Right lobe of liver (tissue), 4 donors: ENCODE measurements around the gene AARS1.
"Not testable (repeated sequence)": the region's sequence is repeated elsewhere in the genome, so short reads cannot be mapped to it uniquely, and the experiment has no call there.

Source experiments
- POLR2A ChIP-seq: fragments of 450-650 bp; IDR thresholded peaks from one replicate; pipeline ENCODE4 v1.6.1; 2017; ENCODE audit warnings: antibody characterized with exemption, mild to moderate bottlenecking
- TF ChIP-seq, protein P1 (sequence below), 4 donors: fragments of 200-600 bp in 3 of 4; fragments of 450-650 bp in 1 of 4; IDR thresholded peaks; one replicate each; pipeline versions ENCODE4 v1.5.1 to v1.8.0; 2016 to 2022; ENCODE audit warnings: antibody characterized with exemption in 4 of 4, mild to moderate bottlenecking in 2 of 4
- donor health status: DM: no; HTN: no; CAD: no.
- donor health status: DM: no; HTN: no; CAD: no.
- donor health status: DM: no; HTN: yes; CAD: no.

DNA sequence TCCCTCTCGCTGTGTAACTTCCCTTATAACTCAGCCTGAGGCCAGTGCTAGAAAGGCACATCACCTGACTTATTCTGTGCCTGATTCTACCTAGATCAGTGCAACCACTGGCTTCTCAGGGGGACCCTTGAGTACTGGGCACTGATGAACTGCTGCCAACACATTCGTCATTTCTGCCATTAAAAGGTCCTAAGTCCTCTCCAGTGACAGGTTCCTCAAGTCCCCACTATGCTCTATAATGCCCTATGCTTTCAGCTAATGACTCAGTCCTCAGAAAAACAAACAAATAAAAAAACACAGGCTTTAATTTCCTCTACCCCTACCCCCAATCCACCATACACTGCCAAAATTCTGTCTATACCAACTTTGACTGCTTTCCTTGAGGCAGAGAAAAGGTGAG, 66.1 kb downstream of the AARS1 start:
- TF ChIP-seq POLR2A = not testable (repeated sequence)
- TF ChIP-seq, protein P1, sequence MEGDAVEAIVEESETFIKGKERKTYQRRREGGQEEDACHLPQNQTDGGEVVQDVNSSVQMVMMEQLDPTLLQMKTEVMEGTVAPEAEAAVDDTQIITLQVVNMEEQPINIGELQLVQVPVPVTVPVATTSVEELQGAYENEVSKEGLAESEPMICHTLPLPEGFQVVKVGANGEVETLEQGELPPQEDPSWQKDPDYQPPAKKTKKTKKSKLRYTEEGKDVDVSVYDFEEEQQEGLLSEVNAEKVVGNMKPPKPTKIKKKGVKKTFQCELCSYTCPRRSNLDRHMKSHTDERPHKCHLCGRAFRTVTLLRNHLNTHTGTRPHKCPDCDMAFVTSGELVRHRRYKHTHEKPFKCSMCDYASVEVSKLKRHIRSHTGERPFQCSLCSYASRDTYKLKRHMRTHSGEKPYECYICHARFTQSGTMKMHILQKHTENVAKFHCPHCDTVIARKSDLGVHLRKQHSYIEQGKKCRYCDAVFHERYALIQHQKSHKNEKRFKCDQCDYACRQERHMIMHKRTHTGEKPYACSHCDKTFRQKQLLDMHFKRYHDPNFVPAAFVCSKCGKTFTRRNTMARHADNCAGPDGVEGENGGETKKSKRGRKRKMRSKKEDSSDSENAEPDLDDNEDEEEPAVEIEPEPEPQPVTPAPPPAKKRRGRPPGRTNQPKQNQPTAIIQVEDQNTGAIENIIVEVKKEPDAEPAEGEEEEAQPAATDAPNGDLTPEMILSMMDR (IDR thresholded peaks at IDR 0.05) = not testable (repeated sequence)
